DND-41 (cell line): ENCODE results near the gene RPL3.

Experiments
- CTCF ChIP-seq: IDR thresholded peaks from 2 replicates; pipeline ENCODE4 v1.5.1; 2012; ENCODE audit warnings: borderline replicate concordance, low read length, moderate library complexity, mild to moderate bottlenecking; ENCODE audit not compliant: poor library complexity, severe bottlenecking; ENCODE audit errors: extremely low read depth
- EZH2 ChIP-seq: IDR thresholded peaks from 3 replicates; pipeline ENCODE4 v1.6.1; 2012; ENCODE audit warnings: borderline replicate concordance, low read depth, mild to moderate bottlenecking, moderate library complexity, low read length, inconsistent platforms; ENCODE audit not compliant: severe bottlenecking

- TF ChIP-seq CTCF (no peak), EZH2 (no peak)
Measured at GRCh38 chr22:39269095-39269790, 50.2 kb downstream of the RPL3 start.
